Activated naive CD4-positive, alpha-beta T cell treated with anti-CD3 and anti-CD28 coated beads for 36 hours (primary cell): Measurements from ENCODE around the gene RERE. TPM values are rescaled to one million over a fixed set of nuclear protein-coding genes. Genes with fewer than 3 reads are reported as not detected.
"Not testable (repeated sequence)": the region's sequence is repeated elsewhere in the genome, so short reads cannot be mapped to it uniquely, and the experiment has no call there.

ENCODE experiments used
- CTCF ChIA-PET: fragments of 350-600 bp; sonication (Branson Sonifier 250); formaldehyde crosslinking; loops from one replicate; lab custom pipeline; 2021; ENCODE audit warnings: antibody characterized with exemption; lab: Charles Lee
- DNase-seq: peaks from one replicate; pipeline ENCODE4 v3.0.0-alpha.2; 2020
- H3K27ac Mint-ChIP-seq: one replicate; pipeline ENCODE4 v1.8.0; 2021; ENCODE audit warnings: mild to moderate bottlenecking, mixed read lengths
- H3K27me3 Mint-ChIP-seq: one replicate; pipeline ENCODE4 v1.8.0; 2021; ENCODE audit warnings: low read depth, mixed read lengths
- H3K36me3 Mint-ChIP-seq: one replicate; pipeline ENCODE4 v1.8.0; 2021; ENCODE audit warnings: low read depth, mixed read lengths
- H3K4me1 Mint-ChIP-seq: one replicate; pipeline ENCODE4 v1.8.0; 2021; ENCODE audit warnings: low read depth, mixed read lengths
- H3K4me3 Mint-ChIP-seq: one replicate; pipeline ENCODE4 v1.8.0; 2021; ENCODE audit warnings: mild to moderate bottlenecking, moderate library complexity, mixed read lengths
- H3K9me3 Mint-ChIP-seq: one replicate; pipeline ENCODE4 v1.8.0; 2021; ENCODE audit warnings: mixed read lengths
- intact Hi-C: fragments of 100-400 bp; cut with micrococcal nuclease; formaldehyde crosslinking; loops from one replicate; pipeline ENCODE4 v1.15.1; 2023
- total RNA-seq, 2 experiments: library from RNA; stranded (reverse); gene quantifications; one replicate each; pipeline ENCODE4 v1.2.3, GENCODE V29; 2021

The RERE gene
- total RNA-seq, 2 experiments from 2014 or later, result 46.4 to 47.6 TPM

GRCh38 chr1:8621785-8622348, 195.6 kb downstream of the RERE start:
- DNase-seq, H3K27me3 Mint-ChIP-seq, H3K27ac Mint-ChIP-seq, H3K4me3 Mint-ChIP-seq, H3K36me3 Mint-ChIP-seq, H3K9me3 Mint-ChIP-seq, intact Hi-C loops: not testable (repeated sequence)
- peaks cover 29% of the 10 kb centered on the region for H3K4me1 Mint-ChIP-seq
- CTCF ChIA-PET, result interaction anchor here (0.6 to 2.0 kb wide), 2 partner anchors 18 to 45 kb away, joined by 3 to 6 read pairs; no protein-coding TSS in a partner anchor

DNA sequence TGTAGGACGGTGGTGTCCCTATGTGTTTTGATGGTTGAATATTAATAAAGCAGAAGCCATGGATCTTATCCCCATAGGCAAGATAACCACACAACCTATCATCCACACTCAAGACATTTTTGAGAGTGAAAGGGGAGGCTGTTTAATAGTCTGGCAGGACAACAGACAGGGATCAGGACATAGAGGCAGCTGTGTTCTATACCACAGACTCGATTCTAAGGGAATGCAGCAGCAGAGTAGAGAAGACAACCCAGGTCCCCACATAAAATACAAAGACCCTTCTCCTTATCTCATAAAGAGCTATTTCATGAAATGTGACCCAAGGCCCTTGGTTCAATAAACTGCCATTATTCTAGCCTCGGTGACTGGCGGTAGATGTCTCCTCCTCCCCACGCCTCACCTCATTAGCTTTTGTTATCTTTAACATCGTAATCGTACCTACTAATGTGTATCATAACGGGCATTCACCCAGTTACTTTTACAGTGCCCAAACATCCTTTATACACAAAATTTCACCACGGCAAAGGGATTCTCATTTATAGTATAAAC, 196.3 kb downstream of the RERE start:
- H3K4me3 Mint-ChIP-seq, H3K36me3 Mint-ChIP-seq, H3K9me3 Mint-ChIP-seq, DNase-seq, intact Hi-C loops, H3K27me3 Mint-ChIP-seq, H3K27ac Mint-ChIP-seq: not testable (repeated sequence)
- peaks cover 22% of the 10 kb centered on the region for H3K4me1 Mint-ChIP-seq
- CTCF ChIA-PET, result interaction anchor here (0.6 to 2.0 kb wide), 2 partner anchors 17 to 46 kb away, joined by 3 to 6 read pairs; no protein-coding TSS in a partner anchor

GRCh38 chr1:8619917-8620502, 197.4 kb downstream of the RERE start:
- CTCF ChIA-PET, result interaction anchor here (0.8 to 2.0 kb wide), 2 partner anchors 16 to 229 kb away, joined by 3 to 6 read pairs; no protein-coding TSS in a partner anchor
- intact Hi-C loops, H3K27ac Mint-ChIP-seq, H3K27me3 Mint-ChIP-seq, DNase-seq, H3K36me3 Mint-ChIP-seq, H3K4me3 Mint-ChIP-seq, H3K9me3 Mint-ChIP-seq: not testable (repeated sequence)
- H3K4me1 Mint-ChIP-seq, result peaks cover 17% of the 10 kb centered on the region

DNA sequence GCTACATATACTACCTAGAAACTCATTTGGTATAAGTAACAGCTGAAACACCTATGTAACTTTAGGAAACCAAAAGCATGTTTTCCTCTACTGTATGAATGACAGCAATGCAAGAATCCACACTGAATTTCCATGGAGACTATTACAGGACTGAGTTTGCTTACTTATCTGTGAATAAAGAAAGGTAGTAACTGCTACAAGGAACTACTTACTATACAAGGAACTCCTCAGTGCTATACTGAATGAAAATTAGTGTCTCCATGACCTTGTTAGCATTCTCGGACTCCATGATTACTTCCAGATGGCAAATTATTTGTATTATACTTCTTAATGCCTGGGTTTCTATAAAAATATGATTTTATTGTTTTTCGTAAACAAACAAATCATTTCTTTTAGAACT, 198.0 kb downstream of the RERE start:
- CTCF ChIA-PET, result interaction anchor here (0.8 kb wide), 1 partner anchor 229 kb away, joined by 3 read pairs; no protein-coding TSS in a partner anchor
- intact Hi-C loops, H3K27ac Mint-ChIP-seq, H3K4me3 Mint-ChIP-seq, H3K9me3 Mint-ChIP-seq, DNase-seq, H3K27me3 Mint-ChIP-seq, H3K36me3 Mint-ChIP-seq: not testable (repeated sequence)
- H3K4me1 Mint-ChIP-seq, result peaks cover 17% of the 10 kb centered on the region

DNA sequence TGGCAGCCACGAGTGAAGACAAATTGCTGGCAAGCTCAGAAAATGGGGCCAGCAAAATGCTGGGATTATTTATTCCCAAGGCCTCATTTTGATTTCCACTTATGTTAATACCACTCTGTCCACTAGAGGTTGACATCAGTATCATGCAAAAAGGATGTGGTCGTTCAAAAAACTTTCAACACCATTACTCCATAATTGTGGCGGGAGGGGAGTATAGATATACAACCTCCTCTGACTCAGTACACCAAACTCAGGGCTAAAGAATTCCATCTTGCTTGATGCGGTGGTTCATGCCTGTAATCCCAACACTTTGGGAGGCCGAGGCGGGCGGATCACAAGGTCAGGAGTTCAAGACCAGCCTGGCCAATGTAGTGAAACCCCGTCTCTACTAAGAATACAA, 200.6 kb downstream of the RERE start:
- intact Hi-C loops, H3K4me1 Mint-ChIP-seq, H3K27ac Mint-ChIP-seq, DNase-seq, H3K4me3 Mint-ChIP-seq, H3K9me3 Mint-ChIP-seq, H3K27me3 Mint-ChIP-seq, H3K36me3 Mint-ChIP-seq: not testable (repeated sequence)
- CTCF ChIA-PET, result interaction anchor here (0.9 kb wide), 1 partner anchor 110 kb away, joined by 3 read pairs; no protein-coding TSS in a partner anchor

GRCh38 chr1:8611634-8612515, 205.6 kb downstream of the RERE start:
- H3K4me3 Mint-ChIP-seq, DNase-seq, H3K9me3 Mint-ChIP-seq, H3K36me3 Mint-ChIP-seq, intact Hi-C loops, H3K27ac Mint-ChIP-seq, H3K27me3 Mint-ChIP-seq, H3K4me1 Mint-ChIP-seq: not testable (repeated sequence)
- CTCF ChIA-PET, result interaction anchor here (0.7 kb wide), 1 partner anchor 54 kb away, joined by 3 read pairs; no protein-coding TSS in a partner anchor

GRCh38 chr1:8607906-8608305, 209.5 kb downstream of the RERE start:
- no peaks in the 10 kb centered on the region for H3K27me3 Mint-ChIP-seq
- no peaks in the 10 kb centered on the region for H3K9me3 Mint-ChIP-seq
- no peak for DNase-seq
- H3K27ac Mint-ChIP-seq, result no peak overlapping the region
- H3K36me3 Mint-ChIP-seq, result peaks cover 3% of the 10 kb centered on the region
- intact Hi-C loops, result no loop called here
- peaks cover 37% of the 10 kb centered on the region for H3K4me1 Mint-ChIP-seq
- no peak overlapping the region for H3K4me3 Mint-ChIP-seq
- CTCF ChIA-PET, result interaction anchor here (1.2 kb wide), 1 partner anchor 64 kb away, joined by 3 read pairs; no protein-coding TSS in a partner anchor

GRCh38 chr1:8604041-8604945, 213.1 kb downstream of the RERE start:
- CTCF ChIA-PET, result interaction anchor here (1.6 to 1.9 kb wide), 2 partner anchors 17 kb away, joined by 3 to 6 read pairs; no protein-coding TSS in a partner anchor
- H3K36me3 Mint-ChIP-seq, result peaks cover 1% of the 10 kb centered on the region
- H3K9me3 Mint-ChIP-seq, result no peaks in the 10 kb centered on the region
- peaks cover 49% of the 10 kb centered on the region for H3K4me1 Mint-ChIP-seq
- H3K27me3 Mint-ChIP-seq, result no peaks in the 10 kb centered on the region
- intact Hi-C loops, result loop anchor here (1.0 to 2.0 kb wide), 11 partner anchors 19 to 507 kb away; no protein-coding TSS in a partner anchor
- H3K27ac Mint-ChIP-seq, result peak overlapping the region; percentile 97
- H3K4me3 Mint-ChIP-seq, result peak overlapping the region; percentile 67
- DNase-seq, result peak; percentile 73

GRCh38 chr1:8603220-8603616, 214.2 kb downstream of the RERE start:
- H3K9me3 Mint-ChIP-seq, result no peaks in the 10 kb centered on the region
- H3K4me3 Mint-ChIP-seq, result no peak overlapping the region

GRCh38 chr1:8602471-8603219, 214.8 kb downstream of the RERE start:
- Mint-ChIP-seq H3K4me3 (no peak overlapping the region), H3K9me3 (no peaks in the 10 kb centered on the region), H3K36me3 (peaks cover 1% of the 10 kb centered on the region), H3K4me1 (peaks cover 54% of the 10 kb centered on the region), H3K27ac (peak overlapping the region; percentile 97), H3K27me3 (no peaks in the 10 kb centered on the region)
- DNase-seq, result peak; percentile 75
- intact Hi-C loops, result loop anchor here (1.0 kb wide), 1 partner anchor 41 kb away; no protein-coding TSS in a partner anchor
- CTCF ChIA-PET, result interaction anchor here (0.7 to 1.9 kb wide), 9 partner anchors 18 to 539 kb away, joined by 3 to 16 read pairs (median 3); no protein-coding TSS in a partner anchor

More at GRCh38 chr1:8603220-8603616, 214.2 kb downstream of the RERE start:
- Mint-ChIP-seq H3K4me1 (peaks cover 54% of the 10 kb centered on the region), H3K27ac (peak overlapping the region; percentile 97), H3K27me3 (no peaks in the 10 kb centered on the region), H3K36me3 (peaks cover 1% of the 10 kb centered on the region)
- CTCF ChIA-PET, result interaction anchor here (0.6 to 1.9 kb wide), 11 partner anchors 15 to 539 kb away, joined by 3 to 16 read pairs (median 3); no protein-coding TSS in a partner anchor
- intact Hi-C loops, result loop anchor here (1.0 kb wide), 1 partner anchor 42 kb away; no protein-coding TSS in a partner anchor
- DNase-seq, result no peak
